Liver (tissue), 3 donors: Measurements from ENCODE around the gene MNAT1.

Experiments used
- FOXA1 ChIP-seq: IDR thresholded peaks from 2 replicates; pipeline ENCODE4 v1.6.1; 2016; ENCODE audit warnings: antibody characterized with exemption
- FOXA2 ChIP-seq: IDR thresholded peaks from 2 replicates; pipeline ENCODE4 v1.6.1; 2016; ENCODE audit warnings: antibody characterized with exemption
- GABPA ChIP-seq, 2 donors: IDR thresholded peaks in 1 of 2; conservative IDR thresholded peaks in 1 of 2; 2 replicates each; pipeline ENCODE4 v1.6.1; 2016; ENCODE audit warnings: antibody characterized with exemption in 2 of 2, mild to moderate bottlenecking in 1 of 2, moderate library complexity in 1 of 2
- HNF4G ChIP-seq: IDR thresholded peaks from 2 replicates; pipeline ENCODE4 v1.6.1; 2016; ENCODE audit warnings: antibody characterized with exemption
- JUND ChIP-seq, 2 donors: IDR thresholded peaks; 2 replicates each; pipeline ENCODE4 v1.6.1; 2016; ENCODE audit warnings: antibody characterized with exemption in 2 of 2
- REST ChIP-seq: IDR thresholded peaks from 2 replicates; pipeline ENCODE4 v1.6.1; 2016; ENCODE audit warnings: antibody characterized with exemption, mild to moderate bottlenecking
- YY1 ChIP-seq: IDR thresholded peaks from 2 replicates; pipeline ENCODE4 v1.6.1; 2016; ENCODE audit warnings: antibody characterized with exemption, mild to moderate bottlenecking
- TF ChIP-seq, protein P1 (sequence below): fragments of 150-350 bp; IDR thresholded peaks from 2 replicates; pipeline ENCODE4 v1.5.1; 2017; ENCODE audit warnings: improper control_type of control experiment, low read depth, low read length; ENCODE audit not compliant: missing input control
- TF ChIP-seq, protein P2 (sequence below): IDR thresholded peaks from 2 replicates; pipeline ENCODE4 v1.6.1; 2016; ENCODE audit warnings: antibody characterized with exemption
- donor health status: healthy.
- donor health status: healthy.

GRCh38 chr14:60775296-60775695 lies 40.7 kb downstream of the MNAT1 start:
- TF ChIP-seq, protein P1, sequence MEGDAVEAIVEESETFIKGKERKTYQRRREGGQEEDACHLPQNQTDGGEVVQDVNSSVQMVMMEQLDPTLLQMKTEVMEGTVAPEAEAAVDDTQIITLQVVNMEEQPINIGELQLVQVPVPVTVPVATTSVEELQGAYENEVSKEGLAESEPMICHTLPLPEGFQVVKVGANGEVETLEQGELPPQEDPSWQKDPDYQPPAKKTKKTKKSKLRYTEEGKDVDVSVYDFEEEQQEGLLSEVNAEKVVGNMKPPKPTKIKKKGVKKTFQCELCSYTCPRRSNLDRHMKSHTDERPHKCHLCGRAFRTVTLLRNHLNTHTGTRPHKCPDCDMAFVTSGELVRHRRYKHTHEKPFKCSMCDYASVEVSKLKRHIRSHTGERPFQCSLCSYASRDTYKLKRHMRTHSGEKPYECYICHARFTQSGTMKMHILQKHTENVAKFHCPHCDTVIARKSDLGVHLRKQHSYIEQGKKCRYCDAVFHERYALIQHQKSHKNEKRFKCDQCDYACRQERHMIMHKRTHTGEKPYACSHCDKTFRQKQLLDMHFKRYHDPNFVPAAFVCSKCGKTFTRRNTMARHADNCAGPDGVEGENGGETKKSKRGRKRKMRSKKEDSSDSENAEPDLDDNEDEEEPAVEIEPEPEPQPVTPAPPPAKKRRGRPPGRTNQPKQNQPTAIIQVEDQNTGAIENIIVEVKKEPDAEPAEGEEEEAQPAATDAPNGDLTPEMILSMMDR, result no peak
- TF ChIP-seq GABPA (IDR thresholded peaks at IDR 0.05 in 1 of 2, conservative IDR thresholded peaks at IDR 0.05 in 1 of 2) (no peak), YY1 (no peak), FOXA2 (no peak), JUND (IDR thresholded peaks at IDR 0.05) (no peak), REST (no peak), HNF4G (no peak), FOXA1 (no peak)
- TF ChIP-seq, protein P2, sequence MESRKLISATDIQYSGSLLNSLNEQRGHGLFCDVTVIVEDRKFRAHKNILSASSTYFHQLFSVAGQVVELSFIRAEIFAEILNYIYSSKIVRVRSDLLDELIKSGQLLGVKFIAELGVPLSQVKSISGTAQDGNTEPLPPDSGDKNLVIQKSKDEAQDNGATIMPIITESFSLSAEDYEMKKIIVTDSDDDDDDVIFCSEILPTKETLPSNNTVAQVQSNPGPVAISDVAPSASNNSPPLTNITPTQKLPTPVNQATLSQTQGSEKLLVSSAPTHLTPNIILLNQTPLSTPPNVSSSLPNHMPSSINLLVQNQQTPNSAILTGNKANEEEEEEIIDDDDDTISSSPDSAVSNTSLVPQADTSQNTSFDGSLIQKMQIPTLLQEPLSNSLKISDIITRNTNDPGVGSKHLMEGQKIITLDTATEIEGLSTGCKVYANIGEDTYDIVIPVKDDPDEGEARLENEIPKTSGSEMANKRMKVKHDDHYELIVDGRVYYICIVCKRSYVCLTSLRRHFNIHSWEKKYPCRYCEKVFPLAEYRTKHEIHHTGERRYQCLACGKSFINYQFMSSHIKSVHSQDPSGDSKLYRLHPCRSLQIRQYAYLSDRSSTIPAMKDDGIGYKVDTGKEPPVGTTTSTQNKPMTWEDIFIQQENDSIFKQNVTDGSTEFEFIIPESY, result no peak
